Skeletal muscle tissue (tissue), 4 donors: Measurements from ENCODE around the gene ZNF862. TPM values are rescaled to one million over a fixed set of nuclear protein-coding genes. Genes with fewer than 3 reads are reported as not detected.
"Not testable (repeated sequence)": the region's sequence is repeated elsewhere in the genome, so short reads cannot be mapped to it uniquely, and the experiment has no call there.

Source experiments
- H3K27ac ChIP-seq: one replicate; pipeline ENCODE4 v1.7.0; 2013; ENCODE audit warnings: mild to moderate bottlenecking, low read depth, low read length, inconsistent platforms
- H3K27me3 ChIP-seq, 3 donors: one replicate each; pipeline ENCODE4 v1.7.0; 2013; ENCODE audit warnings: low read length in 3 of 3; ENCODE audit not compliant: control insufficient read depth in 3 of 3, insufficient read depth in 3 of 3
- H3K36me3 ChIP-seq, 3 donors: one replicate each; pipeline ENCODE4 v1.7.0; 2013; ENCODE audit warnings: low read length in 3 of 3; ENCODE audit not compliant: control insufficient read depth in 3 of 3, insufficient read depth in 3 of 3
- H3K4me1 ChIP-seq, 3 donors: one replicate each; pipeline ENCODE4 v1.7.0; 2013; ENCODE audit warnings: low read length in 3 of 3, mild to moderate bottlenecking in 3 of 3; ENCODE audit not compliant: control insufficient read depth in 3 of 3, insufficient read depth in 3 of 3
- H3K4me3 ChIP-seq, 3 donors: one replicate each; pipeline ENCODE4 v1.7.0; 2013; ENCODE audit warnings: low read length in 3 of 3
- H3K9ac ChIP-seq, 3 donors: one replicate each; pipeline ENCODE4 v1.7.0; 2013; ENCODE audit warnings: low read length in 3 of 3, mild to moderate bottlenecking in 3 of 3, moderate library complexity in 2 of 3, low read depth in 1 of 3
- H3K9me3 ChIP-seq, 3 donors: one replicate each; pipeline ENCODE4 v1.7.0; 2013; ENCODE audit warnings: low read length in 3 of 3; ENCODE audit not compliant: control insufficient read depth in 3 of 3
- total RNA-seq: library from RNA; depleted of rRNA; stranded (reverse); fragments of >200 nt; gene quantifications from one replicate; pipeline ENCODE4 v1.2.3, GENCODE V29; 2014
- donor health status: Osteomylitis.

The ZNF862 gene
- total RNA-seq, 1 donor from 2014 or later = 5.2 TPM

GRCh38 chr7:149883452-149883861, 45.3 kb downstream of the ZNF862 start:
- Histone ChIP-seq H3K4me1 (peaks cover 0 to 16% (median 10%) of the 10 kb centered on the region in 3 donors), H3K9ac (peak overlapping the region in 1 of 3 donors; percentile 3), H3K27me3 (no peaks in the 10 kb centered on the region), H3K9me3 (no peaks in the 10 kb centered on the region), H3K4me3 (peak overlapping the region in 1 of 3 donors; percentile 13), H3K27ac (no peak overlapping the region), H3K36me3 (no peaks in the 10 kb centered on the region)

GRCh38 chr7:149884016-149884415, 45.8 kb downstream of the ZNF862 start:
- Histone ChIP-seq H3K36me3 (no peaks in the 10 kb centered on the region), H3K27me3 (no peaks in the 10 kb centered on the region), H3K4me3 (no peak overlapping the region), H3K9ac (no peak overlapping the region), H3K27ac (no peak overlapping the region), H3K9me3 (no peaks in the 10 kb centered on the region), H3K4me1 (peaks cover 0 to 16% (median 10%) of the 10 kb centered on the region in 3 donors)

- H3K9me3 ChIP-seq = no peaks in the 10 kb centered on the region
- H3K27ac ChIP-seq = no peak overlapping the region
- peaks cover 0 to 16% (median 10%) of the 10 kb centered on the region in 3 donors for H3K4me1 ChIP-seq
- no peak overlapping the region for H3K9ac ChIP-seq
- H3K36me3 ChIP-seq = no peaks in the 10 kb centered on the region
- H3K27me3 ChIP-seq = no peaks in the 10 kb centered on the region
- H3K4me3 ChIP-seq = no peak overlapping the region
Measured at GRCh38 chr7:149884541-149884940, 46.4 kb downstream of the ZNF862 start.

- no peak overlapping the region for H3K27ac ChIP-seq
- H3K4me3 ChIP-seq = no peak overlapping the region
- no peak overlapping the region for H3K9ac ChIP-seq
- H3K9me3 ChIP-seq = no peaks in the 10 kb centered on the region
- H3K27me3 ChIP-seq = no peaks in the 10 kb centered on the region
- H3K4me1 ChIP-seq = peaks cover 0 to 16% (median 10%) of the 10 kb centered on the region in 3 donors
- H3K36me3 ChIP-seq = no peaks in the 10 kb centered on the region
Measured at GRCh38 chr7:149885191-149886017, 47.2 kb downstream of the ZNF862 start.

GRCh38 chr7:149886018-149886415, 47.8 kb downstream of the ZNF862 start:
- no peaks in the 10 kb centered on the region for H3K27me3 ChIP-seq
- H3K9me3 ChIP-seq = no peaks in the 10 kb centered on the region
- H3K27ac ChIP-seq = no peak overlapping the region
- peaks cover 0 to 16% (median 10%) of the 10 kb centered on the region in 3 donors for H3K4me1 ChIP-seq
- H3K9ac ChIP-seq = no peak overlapping the region
- no peaks in the 10 kb centered on the region for H3K36me3 ChIP-seq
- no peak overlapping the region for H3K4me3 ChIP-seq

GRCh38 chr7:149887311-149887710, 49.1 kb downstream of the ZNF862 start:
- Histone ChIP-seq H3K27ac (no peak overlapping the region), H3K9ac (no peak overlapping the region)

GRCh38 chr7:149890715-149891114, 52.5 kb downstream of the ZNF862 start:
- H3K9ac ChIP-seq, H3K4me3 ChIP-seq, H3K36me3 ChIP-seq, H3K27ac ChIP-seq, H3K27me3 ChIP-seq, H3K4me1 ChIP-seq, H3K9me3 ChIP-seq: not testable (repeated sequence)

More at GRCh38 chr7:149887311-149887710, 49.1 kb downstream of the ZNF862 start:
- H3K9me3 ChIP-seq = no peaks in the 10 kb centered on the region
- H3K27me3 ChIP-seq = no peaks in the 10 kb centered on the region
- peaks cover 0 to 16% (median 10%) of the 10 kb centered on the region in 3 donors for H3K4me1 ChIP-seq
- H3K36me3 ChIP-seq = no peaks in the 10 kb centered on the region
- no peak overlapping the region for H3K4me3 ChIP-seq

- H3K27me3 ChIP-seq, H3K36me3 ChIP-seq, H3K9ac ChIP-seq, H3K4me1 ChIP-seq, H3K27ac ChIP-seq, H3K4me3 ChIP-seq, H3K9me3 ChIP-seq: not testable (repeated sequence)
Measured at GRCh38 chr7:149894957-149895356, 56.8 kb downstream of the ZNF862 start.

- not testable (repeated sequence) for H3K9ac ChIP-seq, H3K27me3 ChIP-seq, H3K36me3 ChIP-seq, H3K9me3 ChIP-seq, H3K4me3 ChIP-seq, H3K27ac ChIP-seq, H3K4me1 ChIP-seq
Measured at GRCh38 chr7:149907776-149908376, 69.7 kb downstream of the ZNF862 start.

- H3K36me3 ChIP-seq, H3K9me3 ChIP-seq, H3K4me3 ChIP-seq, H3K4me1 ChIP-seq, H3K27me3 ChIP-seq, H3K27ac ChIP-seq, H3K9ac ChIP-seq: not testable (repeated sequence)
Measured at GRCh38 chr7:149910219-149910618, 72.0 kb downstream of the ZNF862 start.
